WTC11 (cell line): Measurements from ENCODE around the gene TMUB1. TPM values are rescaled to one million over a fixed set of nuclear protein-coding genes. Genes with fewer than 3 reads are reported as not detected.

Source experiments
- ATAC-seq: fragments of 200-7000 bp; cut with Tn5 transposase; 2 replicates; pipeline ENCODE4 v1.10.0; 2021; ENCODE audit warnings: mild to moderate bottlenecking, moderate library complexity
- CTCF ChIA-PET: fragments of 300-600 bp; sonication (Branson Sonifier 250); formaldehyde crosslinking; loops from one replicate; lab custom pipeline; 2021; ENCODE audit warnings: antibody characterized with exemption; lab: Charles Lee
- POLR2A ChIA-PET: fragments of 350-600 bp; sonication (Branson Sonifier 250); formaldehyde crosslinking; loops from one replicate; lab custom pipeline; 2021; ENCODE audit warnings: antibody characterized with exemption; lab: Charles Lee
- DNase-seq: peaks from one replicate; pipeline ENCODE4 v3.0.0; 2021; ENCODE audit warnings: low spot score
- H3K27ac Mint-ChIP-seq: 2 replicates; pipeline ENCODE4 v1.8.0; 2021; ENCODE audit warnings: mixed read lengths
- H3K27me3 Mint-ChIP-seq: 2 replicates; pipeline ENCODE4 v1.8.0; 2021; ENCODE audit warnings: low read depth, mild to moderate bottlenecking, moderate library complexity, mixed read lengths
- H3K36me3 Mint-ChIP-seq: 2 replicates; pipeline ENCODE4 v1.8.0; 2021; ENCODE audit warnings: mixed read lengths
- H3K4me1 Mint-ChIP-seq: 2 replicates; pipeline ENCODE4 v1.8.0; 2022; ENCODE audit warnings: mixed read lengths
- H3K4me3 Mint-ChIP-seq: 2 replicates; pipeline ENCODE4 v1.8.0; 2021; ENCODE audit warnings: mild to moderate bottlenecking, moderate library complexity, mixed read lengths
- H3K9me3 Mint-ChIP-seq: 2 replicates; pipeline ENCODE4 v1.8.0; 2021; ENCODE audit warnings: mixed read lengths
- ARID4B ChIP-seq: sonication (generic); formaldehyde crosslinking; IDR thresholded peaks from 2 replicates; pipeline ENCODE4 v1.8.0; 2023; ENCODE audit warnings: missing genetic modification reagents, mild to moderate bottlenecking, borderline replicate concordance
- CDX4 ChIP-seq: fragments of 250-450 bp; sonication (Bioruptor Pico); IDR thresholded peaks from 2 replicates; pipeline ENCODE4 v1.9.0; 2021; ENCODE audit warnings: moderate library complexity, mild to moderate bottlenecking, inconsistent platforms, borderline replicate concordance
- ELF4 ChIP-seq: sonication (generic); formaldehyde crosslinking; IDR thresholded peaks from 2 replicates; pipeline ENCODE4 v1.8.1; 2022; ENCODE audit warnings: low read depth, mild to moderate bottlenecking, moderate library complexity, missing genetic modification reagents
- GRHL2 ChIP-seq: fragments of 250-450 bp; sonication (Bioruptor Pico); IDR thresholded peaks from 2 replicates; pipeline ENCODE4 v1.8.0; 2022; ENCODE audit warnings: mild to moderate bottlenecking, moderate library complexity; ENCODE audit not compliant: insufficient replicate concordance, severe bottlenecking
- HMGXB4 ChIP-seq: sonication (generic); formaldehyde crosslinking; IDR thresholded peaks from 2 replicates; pipeline ENCODE4 v1.8.1; 2023; ENCODE audit warnings: mild to moderate bottlenecking, moderate library complexity, missing genetic modification reagents
- NFE2L1 ChIP-seq: sonication (generic); formaldehyde crosslinking; IDR thresholded peaks from 2 replicates; pipeline ENCODE4 v1.8.1; 2023; ENCODE audit warnings: missing genetic modification reagents
- RORB ChIP-seq: fragments of 250-450 bp; sonication (Bioruptor Pico); IDR thresholded peaks from 2 replicates; pipeline ENCODE4 v1.9.0; 2021; ENCODE audit warnings: mild to moderate bottlenecking
- SMAD3 ChIP-seq: sonication (generic); formaldehyde crosslinking; IDR thresholded peaks from 2 replicates; pipeline ENCODE4 v1.8.0; 2022; ENCODE audit warnings: missing genetic modification reagents, mild to moderate bottlenecking, borderline replicate concordance
- SP1 ChIP-seq: sonication (generic); formaldehyde crosslinking; conservative IDR thresholded peaks from 2 replicates; pipeline ENCODE4 v1.8.1; 2022; ENCODE audit warnings: missing genetic modification reagents
- STAT6 ChIP-seq: sonication (generic); formaldehyde crosslinking; conservative IDR thresholded peaks from 2 replicates; pipeline ENCODE4 v1.8.1; 2023; ENCODE audit warnings: mild to moderate bottlenecking, low read depth, missing genetic modification reagents, moderate library complexity
- TCF7 ChIP-seq: sonication (generic); formaldehyde crosslinking; IDR thresholded peaks from 2 replicates; pipeline ENCODE4 v1.8.0; 2022; ENCODE audit warnings: mild to moderate bottlenecking, low read depth, missing genetic modification reagents, moderate library complexity
- TP53 ChIP-seq: sonication (generic); formaldehyde crosslinking; IDR thresholded peaks from 2 replicates; pipeline ENCODE4 v1.8.1; 2023; ENCODE audit warnings: mild to moderate bottlenecking, missing genetic modification reagents
- USF2 ChIP-seq: sonication (generic); formaldehyde crosslinking; IDR thresholded peaks from 2 replicates; pipeline ENCODE4 v1.8.1; 2023; ENCODE audit warnings: mild to moderate bottlenecking, missing genetic modification reagents, moderate library complexity
- ZNF121 ChIP-seq: sonication (generic); formaldehyde crosslinking; IDR thresholded peaks from 2 replicates; pipeline ENCODE4 v1.8.0; 2023; ENCODE audit warnings: missing genetic modification reagents
- ZNF281 ChIP-seq: sonication (generic); formaldehyde crosslinking; IDR thresholded peaks from 2 replicates; pipeline ENCODE4 v1.8.0; 2023; ENCODE audit warnings: mild to moderate bottlenecking, missing genetic modification reagents
- ZNF671 ChIP-seq: fragments of 250-450 bp; sonication (Bioruptor Pico); IDR thresholded peaks from 2 replicates; pipeline ENCODE4 v1.8.0; 2021; ENCODE audit warnings: mild to moderate bottlenecking
- total RNA-seq: library from RNA; stranded (reverse); gene quantifications from 3 replicates; pipeline ENCODE4 v1.2.3, GENCODE V29; 2021
- TF ChIP-seq, protein P1 (sequence below): fragments of 250-450 bp; sonication (Bioruptor Pico); IDR thresholded peaks from 2 replicates; pipeline ENCODE4 v1.9.0; 2021; ENCODE audit warnings: mild to moderate bottlenecking
- TF ChIP-seq, protein P2 (sequence below): sonication (generic); formaldehyde crosslinking; IDR thresholded peaks from 2 replicates; pipeline ENCODE4 v1.8.0; 2022; ENCODE audit warnings: mild to moderate bottlenecking, missing genetic modification reagents

The TMUB1 gene
- total RNA-seq, 1 experiment from 2014 or later = 72.8 TPM

DNA sequence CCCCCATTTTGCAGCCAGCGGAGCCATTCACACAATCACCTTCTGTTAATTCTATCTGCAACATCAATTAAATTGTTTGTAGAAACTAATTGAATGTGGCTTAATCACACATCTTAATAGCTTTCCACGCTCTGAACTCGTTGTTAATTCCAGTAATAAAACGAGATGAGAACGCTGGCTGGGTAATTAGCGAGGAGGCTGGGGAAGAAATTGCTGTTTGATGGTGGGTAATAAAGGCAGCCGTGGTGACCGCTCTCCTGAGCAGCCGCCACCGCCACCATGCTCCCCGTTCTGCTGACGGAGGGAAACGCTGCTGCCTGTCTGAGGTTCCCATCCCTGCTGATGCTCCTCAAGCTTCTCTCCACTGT lies 47.9 kb upstream of the TMUB1 start (continued):
- TF ChIP-seq HMGXB4 (CRISPR knock-in tag) (no peak), ELF4 (CRISPR knock-in tag) (no peak)
- TF ChIP-seq, protein P1, sequence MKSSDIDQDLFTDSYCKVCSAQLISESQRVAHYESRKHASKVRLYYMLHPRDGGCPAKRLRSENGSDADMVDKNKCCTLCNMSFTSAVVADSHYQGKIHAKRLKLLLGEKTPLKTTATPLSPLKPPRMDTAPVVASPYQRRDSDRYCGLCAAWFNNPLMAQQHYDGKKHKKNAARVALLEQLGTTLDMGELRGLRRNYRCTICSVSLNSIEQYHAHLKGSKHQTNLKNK (CRISPR knock-in tag) = no peak

DNA sequence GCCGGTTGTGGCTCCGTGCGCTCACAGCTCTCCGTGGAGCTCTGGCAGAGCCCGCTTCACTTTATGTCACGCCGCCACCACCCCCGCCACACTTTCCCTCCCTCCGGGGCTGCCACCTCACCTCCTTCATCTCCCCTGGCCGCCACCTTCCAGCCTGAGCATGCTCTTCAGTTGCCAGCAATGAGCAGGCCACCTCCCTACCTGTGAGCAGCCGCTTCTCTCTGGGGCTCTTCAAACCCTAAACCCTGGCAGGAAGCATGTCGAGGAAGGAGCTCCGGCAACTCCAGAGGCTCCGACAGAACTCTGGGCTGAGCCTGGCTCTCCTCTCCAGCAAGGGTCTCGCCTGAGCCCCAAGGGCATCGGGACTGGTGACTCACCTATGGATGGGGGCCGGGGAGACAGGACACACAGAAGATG lies 47.5 kb upstream of the TMUB1 start:
- TF ChIP-seq SMAD3 (CRISPR knock-in tag) (no peak), ZNF281 (no peak), NFE2L1 (no peak), ZNF121 (CRISPR knock-in tag) (no peak), SP1 (CRISPR knock-in tag) (no peak), TCF7 (CRISPR knock-in tag) (no peak), CDX4 (CRISPR knock-in tag) (no peak), USF2 (CRISPR knock-in tag) (no peak), RORB (CRISPR knock-in tag) (no peak), GRHL2 (CRISPR knock-in tag) (no peak), TP53 (CRISPR knock-in tag) (no peak), ZNF671 (CRISPR knock-in tag) (no peak), ARID4B (CRISPR knock-in tag) (no peak), STAT6 (CRISPR knock-in tag) (no peak)
- TF ChIP-seq, protein P2, sequence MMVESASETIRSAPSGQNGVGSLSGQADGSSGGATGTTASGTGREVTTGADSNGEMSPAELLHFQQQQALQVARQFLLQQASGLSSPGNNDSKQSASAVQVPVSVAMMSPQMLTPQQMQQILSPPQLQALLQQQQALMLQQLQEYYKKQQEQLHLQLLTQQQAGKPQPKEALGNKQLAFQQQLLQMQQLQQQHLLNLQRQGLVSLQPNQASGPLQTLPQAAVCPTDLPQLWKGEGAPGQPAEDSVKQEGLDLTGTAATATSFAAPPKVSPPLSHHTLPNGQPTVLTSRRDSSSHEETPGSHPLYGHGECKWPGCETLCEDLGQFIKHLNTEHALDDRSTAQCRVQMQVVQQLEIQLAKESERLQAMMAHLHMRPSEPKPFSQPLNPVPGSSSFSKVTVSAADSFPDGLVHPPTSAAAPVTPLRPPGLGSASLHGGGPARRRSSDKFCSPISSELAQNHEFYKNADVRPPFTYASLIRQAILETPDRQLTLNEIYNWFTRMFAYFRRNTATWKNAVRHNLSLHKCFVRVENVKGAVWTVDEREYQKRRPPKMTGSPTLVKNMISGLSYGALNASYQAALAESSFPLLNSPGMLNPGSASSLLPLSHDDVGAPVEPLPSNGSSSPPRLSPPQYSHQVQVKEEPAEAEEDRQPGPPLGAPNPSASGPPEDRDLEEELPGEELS = no peak
- TF ChIP-seq, protein P1 (CRISPR knock-in tag) = no peak
- TF ChIP-seq, all 79 proteins: peak for 0
- no peaks in the 10 kb centered on the region for H3K9me3 Mint-ChIP-seq
- CTCF ChIA-PET = interaction anchor here (0.8 kb wide), 1 partner anchor 15 kb away, joined by 3 read pairs; no protein-coding TSS in a partner anchor
- no peaks in the 10 kb centered on the region for H3K27me3 Mint-ChIP-seq
- peaks cover 27% of the 10 kb centered on the region for H3K36me3 Mint-ChIP-seq
- POLR2A ChIA-PET = no interaction called here
- H3K4me3 Mint-ChIP-seq = no peak overlapping the region
- H3K4me1 Mint-ChIP-seq = 0 out of 2 replicates have a peak, but pooled peaks cover 9% of the 10 kb centered on the region
- H3K27ac Mint-ChIP-seq = no peak overlapping the region
- DNase-seq (no peak), ATAC-seq (no peak)
